Stimulated activated CD4-positive, alpha-beta T cell treated with anti-CD3 and anti-CD28 coated beads, TNF-alpha, amount 100 ng/mL, for 1 hour (primary cell): ENCODE results near the gene TMEM179.
"Not testable (repeated sequence)": the region's sequence is repeated elsewhere in the genome, so short reads cannot be mapped to it uniquely, and the experiment has no call there.

Experiments used
- DNase-seq, 3 donors: peaks; one replicate each; pipeline ENCODE4 v3.0.0-alpha.2; 2020; ENCODE audit warnings: low read depth in 3 of 3, low spot score in 1 of 3

Gene TMEM179

DNA sequence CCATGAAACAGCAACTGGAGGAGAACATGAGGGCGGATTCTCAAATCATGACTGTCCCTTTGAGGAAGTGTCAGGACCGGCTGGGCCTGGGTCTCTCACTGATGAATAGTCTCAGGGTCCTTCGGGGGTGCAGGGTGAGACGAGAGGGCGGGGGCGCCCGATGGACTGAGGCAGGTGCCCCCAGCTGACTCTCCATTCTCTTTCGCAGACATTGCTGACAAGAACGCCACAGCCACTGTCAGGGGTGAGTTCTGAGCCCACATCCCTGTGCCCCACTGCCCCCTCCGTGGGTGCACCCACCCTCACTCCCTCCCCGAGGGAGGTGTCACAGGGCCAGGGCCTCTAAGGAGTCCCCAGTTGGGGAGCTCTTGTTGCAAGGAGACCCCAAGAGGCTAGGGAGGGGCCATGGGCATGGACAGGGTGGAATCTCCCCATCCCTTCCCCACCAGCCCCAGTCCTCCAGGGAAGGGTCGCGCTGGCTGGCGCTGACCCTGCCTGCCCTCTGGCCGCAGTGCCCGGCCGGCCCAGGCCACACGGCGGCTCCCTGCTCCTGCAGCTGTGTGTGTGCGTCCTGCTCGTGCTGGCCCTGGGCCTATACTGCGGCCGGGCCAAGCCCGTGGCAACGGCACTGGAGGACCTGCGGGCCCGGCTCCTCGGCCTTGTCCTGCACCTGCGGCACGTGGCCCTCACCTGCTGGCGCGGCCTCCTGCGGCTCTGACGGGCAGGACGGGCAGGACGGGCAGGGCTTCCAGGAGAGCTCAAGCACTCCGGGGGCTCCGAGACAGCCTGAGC, 16.3 kb downstream of the TMEM179 start:
- no peak for DNase-seq

DNA sequence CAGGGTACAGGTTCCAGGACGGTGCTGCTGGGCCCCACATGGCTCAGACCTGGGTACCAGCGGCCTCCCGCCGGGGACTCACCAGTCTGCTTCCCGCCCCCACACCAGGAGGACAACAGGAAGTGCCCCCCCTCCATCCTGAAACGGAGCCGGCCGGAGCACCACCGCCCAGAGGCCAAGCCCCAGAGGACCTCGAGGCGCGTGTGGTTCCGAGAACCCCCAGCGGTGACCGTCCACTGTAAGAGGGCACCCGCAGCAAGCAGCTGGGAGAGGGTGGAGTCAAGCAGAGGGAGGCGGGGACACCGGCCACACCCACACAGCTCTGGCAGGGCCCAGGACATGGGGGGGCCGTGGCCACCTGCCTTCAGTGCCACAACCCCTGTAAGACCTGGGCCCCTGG, 16.9 kb downstream of the TMEM179 start:
- no peak for DNase-seq

DNA sequence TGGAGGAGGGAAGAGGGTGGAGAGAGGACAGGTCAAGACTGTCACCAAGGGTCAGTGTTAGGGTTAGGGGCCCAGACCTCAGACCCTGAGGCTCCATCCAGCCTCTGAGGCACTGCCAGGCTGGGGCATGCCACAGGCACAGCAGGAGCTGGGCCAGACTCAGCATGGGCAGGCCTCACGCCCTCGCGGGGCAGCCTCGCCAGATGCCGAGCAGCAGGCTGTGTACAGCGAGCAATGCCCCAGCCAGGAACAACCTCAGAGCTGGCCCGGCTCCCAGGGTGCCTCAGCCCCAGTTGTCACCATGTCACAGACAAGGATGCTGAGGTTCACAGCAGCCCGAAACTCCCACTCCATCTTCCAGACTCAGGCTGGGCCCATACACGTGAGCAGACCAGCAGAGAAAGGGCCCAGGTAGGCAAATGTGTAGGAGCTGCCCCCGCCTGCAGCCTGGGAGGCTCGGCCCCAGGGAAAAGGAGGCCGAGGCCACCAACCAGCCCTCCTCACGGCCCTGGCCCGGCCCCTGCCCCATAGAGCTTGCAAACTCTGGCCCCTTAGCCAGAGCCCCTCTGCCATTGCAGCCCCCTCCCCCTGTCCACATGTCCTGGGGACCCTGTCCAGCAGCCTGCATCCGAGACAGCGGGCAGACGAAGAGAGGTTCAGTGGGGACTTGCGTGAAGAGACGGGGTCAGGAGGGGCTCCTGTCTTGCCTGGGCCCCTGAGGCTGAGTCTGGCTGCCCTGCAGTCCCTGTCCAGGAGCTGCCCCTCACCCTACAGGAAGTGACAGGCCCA, 17.5 kb downstream of the TMEM179 start:
- no peak for DNase-seq

DNA sequence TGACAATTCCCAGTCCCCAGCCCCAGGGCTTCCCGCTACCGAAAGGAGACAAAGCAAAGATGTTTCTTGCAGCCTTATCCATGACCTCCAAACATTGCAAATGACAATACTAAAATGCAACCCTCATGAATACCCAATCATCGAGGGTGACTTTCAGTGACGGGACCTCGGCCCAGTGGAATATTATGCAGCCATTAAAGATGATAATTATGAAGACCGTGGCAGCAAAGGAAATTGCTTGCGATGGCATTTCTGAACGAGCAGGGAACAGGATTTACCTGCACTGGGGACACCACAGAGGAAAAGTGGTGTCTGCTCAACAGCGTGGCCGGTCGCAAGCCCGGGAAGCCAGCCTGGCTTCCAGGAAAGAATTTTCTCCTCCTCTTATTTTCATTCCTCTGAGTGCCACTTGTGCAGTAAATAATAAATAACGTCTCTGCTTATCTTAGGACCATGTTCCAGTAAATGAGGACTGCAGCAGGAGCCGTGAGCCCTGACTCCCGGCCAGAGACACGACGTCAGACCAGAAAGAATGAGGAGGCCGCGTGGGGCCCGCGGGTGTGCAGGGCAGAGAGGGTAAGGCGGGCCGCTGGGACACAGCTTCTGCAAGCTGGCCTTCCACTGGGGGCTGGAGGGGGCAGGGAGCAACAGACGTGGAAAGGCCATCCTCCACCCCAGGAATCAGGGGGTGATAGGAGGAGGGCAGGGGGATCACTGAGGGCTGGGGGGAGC, 18.4 kb downstream of the TMEM179 start:
- no peak for DNase-seq

DNA sequence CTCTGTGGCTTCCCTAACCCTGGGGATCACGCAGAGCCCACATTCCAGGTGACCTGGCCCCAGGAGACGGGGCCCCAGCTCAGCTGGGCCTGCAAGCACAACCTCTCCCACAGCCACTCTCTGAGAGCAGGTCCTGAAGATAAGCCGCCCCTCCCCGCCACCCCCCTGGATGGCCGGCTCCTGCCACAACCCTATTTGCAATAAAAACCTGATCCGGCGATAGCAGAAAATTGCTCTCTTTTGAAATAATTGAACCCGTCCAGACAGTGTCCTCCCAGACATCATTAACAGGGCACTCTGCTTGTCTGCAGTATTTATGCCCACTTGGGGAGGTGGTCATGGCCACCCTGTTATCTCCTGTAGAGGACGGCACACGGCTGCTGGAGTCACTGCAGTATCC, 20.0 kb downstream of the TMEM179 start:
- DNase-seq: no peak

DNA sequence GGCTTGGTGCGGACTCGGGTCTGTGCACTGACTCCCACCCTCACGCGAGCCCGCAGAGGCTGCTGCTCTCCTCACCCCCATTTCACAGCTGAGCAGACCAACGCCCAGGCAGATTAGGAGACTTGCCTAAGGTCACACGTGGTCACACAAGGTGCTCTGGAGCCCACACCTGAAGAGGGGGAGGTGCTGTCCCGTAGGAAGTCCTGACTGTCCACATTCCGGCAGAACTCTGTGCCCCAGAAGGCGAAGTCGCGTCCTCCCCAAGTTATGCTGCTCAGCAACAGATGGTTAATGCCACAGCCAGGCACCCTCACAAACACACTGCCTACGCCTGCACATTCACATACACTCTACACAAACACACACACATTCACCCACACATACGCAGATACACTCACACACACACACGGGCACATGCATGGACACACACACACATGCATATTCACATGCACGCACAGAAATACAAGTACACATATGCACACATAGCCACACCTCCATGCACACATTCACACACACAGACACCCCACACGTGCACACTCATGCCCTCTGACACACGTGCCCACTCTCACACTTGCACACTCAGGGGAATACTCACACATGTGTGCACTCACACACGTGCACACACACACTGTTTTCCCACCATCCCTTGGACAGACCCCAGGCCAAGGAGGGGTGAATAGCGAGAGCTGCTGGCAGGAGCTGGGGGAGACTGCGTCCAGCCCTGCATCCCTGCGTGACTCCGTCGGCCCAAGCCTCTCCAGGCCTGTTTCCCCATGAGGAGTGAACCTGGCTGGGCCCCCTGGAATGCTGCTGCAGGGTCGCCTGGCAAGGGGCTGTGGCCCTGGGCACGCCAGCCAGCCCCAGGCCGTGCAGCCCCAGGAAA, 20.9 kb downstream of the TMEM179 start:
- DNase-seq: no peak

DNA sequence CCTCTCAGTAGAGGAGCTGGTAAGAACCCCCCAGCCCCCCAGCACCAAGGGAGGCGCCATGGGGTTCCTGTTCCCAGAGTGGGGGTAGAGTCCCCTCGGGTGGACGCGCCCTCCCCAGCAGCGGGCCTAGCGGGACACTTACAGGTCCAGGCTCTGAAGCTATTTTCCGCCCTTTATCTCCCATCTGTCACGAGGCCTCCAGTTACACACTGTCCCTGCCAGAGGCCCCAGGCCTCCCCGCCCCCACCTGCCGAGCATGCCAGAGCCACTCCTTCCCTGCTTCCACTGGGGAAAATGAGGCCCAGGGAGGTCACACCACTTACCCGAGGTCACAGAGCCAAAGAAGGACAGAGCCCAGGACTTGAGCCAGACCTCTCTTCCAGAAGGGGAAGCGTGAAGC, 21.9 kb downstream of the TMEM179 start:
- DNase-seq: no peak

DNA sequence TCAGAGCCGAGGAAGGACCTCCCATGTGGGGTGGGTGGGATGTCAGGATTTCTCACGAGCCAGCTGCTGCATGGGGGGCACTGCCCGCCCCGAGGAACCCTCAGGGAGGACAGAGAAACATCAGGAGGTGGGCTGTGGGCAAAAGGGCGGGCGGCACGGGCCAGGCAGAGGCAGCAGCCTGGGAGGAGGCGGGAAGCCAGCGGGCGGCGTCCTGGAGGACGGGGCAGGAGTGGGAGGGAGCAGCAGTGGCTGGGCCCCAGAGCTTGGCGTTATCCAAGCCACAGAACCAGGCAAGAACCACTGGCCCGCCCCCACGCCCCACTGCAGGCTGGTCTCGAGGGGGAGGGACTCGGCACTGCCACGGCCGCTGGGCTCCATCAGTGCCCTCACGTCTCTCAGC, 22.6 kb downstream of the TMEM179 start:
- no peak for DNase-seq

DNA sequence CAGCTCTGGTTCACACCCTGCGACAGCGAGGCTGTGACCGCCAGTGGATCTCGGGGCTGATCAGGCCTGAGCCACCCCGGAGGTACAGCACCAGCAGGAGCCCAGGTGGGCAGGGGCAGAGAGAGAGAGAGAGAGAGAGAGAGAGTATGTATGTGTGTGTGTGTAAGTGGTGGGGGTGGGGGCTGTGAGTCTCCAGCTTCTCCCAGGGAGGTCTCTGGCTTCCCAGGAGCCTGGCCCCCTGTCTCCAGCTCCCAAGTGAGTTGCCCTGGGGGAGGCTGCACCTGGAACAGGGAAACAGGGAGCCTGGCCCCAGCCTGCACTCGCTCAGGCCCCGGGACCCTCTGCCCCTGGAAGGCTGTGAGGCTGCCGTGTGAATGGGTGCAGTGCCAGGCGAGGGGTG, 23.1 kb downstream of the TMEM179 start:
- DNase-seq: no peak

DNA sequence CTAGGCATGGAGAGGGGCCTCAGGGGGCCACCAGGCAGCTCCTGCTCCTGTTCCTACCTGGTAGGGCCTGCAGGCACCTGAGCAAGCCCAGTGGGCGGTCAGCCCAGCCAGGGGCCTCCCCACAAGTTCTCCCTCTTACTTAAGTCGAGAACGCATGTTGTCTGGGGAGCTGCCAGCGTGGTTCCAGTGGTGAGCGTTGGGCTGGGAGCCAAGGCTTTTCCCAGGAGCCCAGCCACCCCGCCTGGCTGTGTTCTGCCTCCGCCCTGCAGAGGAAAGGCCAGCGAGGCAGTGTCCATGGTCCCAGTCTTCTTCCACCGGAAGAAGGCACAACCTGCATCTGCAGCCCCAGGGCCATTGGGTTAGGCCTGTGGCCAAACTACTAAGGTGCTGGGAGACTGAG, 23.6 kb downstream of the TMEM179 start:
- DNase-seq: no peak

DNA sequence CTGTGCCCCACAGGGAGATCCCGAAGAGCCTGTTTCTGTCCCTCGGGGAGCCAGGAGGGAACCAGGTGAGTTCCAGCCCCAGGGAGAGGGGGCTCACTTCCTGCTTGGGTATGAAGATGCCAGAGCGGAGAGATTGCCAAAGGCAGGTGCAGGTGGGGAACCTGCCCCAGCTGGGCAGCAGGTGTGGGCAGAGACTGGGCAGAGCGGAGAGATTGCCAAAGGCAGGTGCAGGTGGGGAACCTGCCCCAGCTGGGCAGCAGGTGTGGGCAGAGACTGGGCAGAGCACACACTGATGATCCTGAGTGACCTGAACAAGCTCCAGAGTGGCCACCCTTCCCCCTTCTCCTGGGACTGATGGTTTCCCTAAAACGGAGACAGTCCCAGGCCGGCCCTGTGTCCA, 24.6 kb downstream of the TMEM179 start:
- DNase-seq: not testable (repeated sequence)

DNA sequence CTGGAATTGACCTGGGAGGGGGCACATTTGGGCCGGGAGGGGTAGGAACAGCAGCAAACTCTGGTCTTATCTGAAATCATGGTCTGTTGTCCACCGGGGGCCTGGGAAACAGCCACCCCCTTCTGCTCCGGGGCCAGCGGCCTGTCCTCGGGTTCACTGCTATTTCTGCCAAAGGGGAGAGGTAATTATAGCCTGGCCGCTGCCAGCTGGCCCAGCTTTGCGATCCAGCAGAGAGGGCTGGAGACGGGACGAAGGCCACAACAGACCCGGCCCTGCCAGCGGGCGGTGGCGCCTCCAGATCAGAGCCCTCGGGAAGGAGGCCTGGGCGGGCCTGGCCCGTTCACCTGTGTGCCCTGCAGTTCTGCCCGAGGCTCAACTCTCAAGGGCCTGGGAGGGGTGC, 25.1 kb downstream of the TMEM179 start, which contains the start of gene C14orf180:
C14orf180 (plus strand) TSS at position 258 of the 400 bp plus-strand sequence. CDS start 6,667 bp downstream, outside the sequence.
- no peak for DNase-seq

DNA sequence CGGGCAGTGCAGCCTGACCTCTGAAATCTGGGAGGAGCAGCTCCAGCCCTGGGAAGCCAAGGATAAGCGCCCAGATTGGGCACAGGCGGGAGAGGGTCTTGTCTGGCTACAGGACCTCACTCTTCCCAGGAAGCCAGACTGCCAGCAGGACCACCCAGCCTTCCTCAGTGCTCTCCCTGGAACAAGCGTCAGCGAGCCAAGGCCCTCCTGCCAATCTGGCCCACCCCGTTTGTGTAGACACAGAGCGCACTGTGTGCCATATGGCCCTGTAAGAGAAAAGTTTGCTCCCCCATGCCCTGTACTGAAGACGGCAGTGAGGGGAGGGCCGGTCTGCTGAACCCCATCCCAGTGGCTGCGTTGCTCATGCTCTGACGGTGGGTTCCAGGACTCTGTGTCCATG, 26.3 kb downstream of the TMEM179 start:
- no peak for DNase-seq

DNA sequence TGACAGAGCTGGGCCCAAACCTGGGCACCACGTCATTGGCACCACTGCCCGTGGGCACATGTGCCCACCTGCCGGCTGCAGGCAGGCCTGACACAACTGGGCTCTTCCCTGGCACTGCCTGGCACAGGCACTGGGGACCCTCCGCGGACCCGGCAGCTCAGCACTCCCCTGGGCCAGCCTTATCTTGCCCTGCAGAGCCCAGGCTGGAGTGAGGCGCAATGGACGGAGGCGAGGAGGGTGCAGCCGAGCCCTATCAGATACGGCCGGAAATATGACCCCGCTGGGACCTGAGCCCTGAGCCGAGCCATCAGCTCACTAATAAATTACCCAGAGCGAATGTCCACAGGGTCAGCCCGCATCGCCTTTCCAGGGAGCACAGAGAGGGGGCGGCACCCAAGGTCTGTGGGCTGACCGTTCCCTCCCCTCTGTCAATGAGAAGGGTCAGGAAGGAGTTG, 26.7 kb downstream of the TMEM179 start:
- no peak for DNase-seq

DNA sequence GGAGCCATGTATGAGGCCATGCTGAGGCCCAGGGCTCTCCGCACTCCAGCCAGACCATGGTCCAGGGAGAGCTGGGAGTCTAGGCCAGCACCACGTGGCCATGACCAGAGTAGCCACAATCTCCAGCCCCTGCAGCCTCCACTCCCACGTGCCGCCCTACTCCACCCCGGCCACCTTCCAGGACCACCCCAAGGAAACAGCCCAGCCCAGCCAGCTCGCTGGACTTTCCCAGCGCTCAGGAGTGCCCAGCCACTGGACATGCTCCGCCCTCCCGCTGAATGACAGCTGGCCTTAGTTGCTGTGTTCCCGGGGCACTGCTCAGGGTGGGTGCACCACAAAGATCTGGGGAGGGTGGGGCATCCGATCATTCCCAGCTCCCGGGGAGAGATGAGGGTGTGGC, 27.1 kb downstream of the TMEM179 start:
- no peak for DNase-seq

DNA sequence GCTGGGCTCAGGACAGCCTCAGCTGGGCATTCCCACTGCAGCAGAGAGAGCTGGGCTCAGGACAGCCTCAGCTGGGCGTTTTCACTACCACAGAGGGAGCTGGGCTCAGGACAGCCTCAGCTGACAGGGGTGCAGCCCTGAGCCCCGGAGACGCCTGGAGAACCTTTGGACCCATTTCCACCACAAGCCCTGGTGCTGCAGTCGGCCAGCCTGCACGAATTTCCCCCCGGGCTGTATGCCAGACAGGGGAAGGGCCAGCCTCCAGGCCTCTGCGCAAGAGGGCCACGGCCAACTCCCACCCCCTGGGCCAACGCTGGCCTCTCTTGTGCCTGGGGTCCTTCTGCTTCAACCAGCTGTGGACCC, 27.6 kb downstream of the TMEM179 start:
- DNase-seq: no peak

DNA sequence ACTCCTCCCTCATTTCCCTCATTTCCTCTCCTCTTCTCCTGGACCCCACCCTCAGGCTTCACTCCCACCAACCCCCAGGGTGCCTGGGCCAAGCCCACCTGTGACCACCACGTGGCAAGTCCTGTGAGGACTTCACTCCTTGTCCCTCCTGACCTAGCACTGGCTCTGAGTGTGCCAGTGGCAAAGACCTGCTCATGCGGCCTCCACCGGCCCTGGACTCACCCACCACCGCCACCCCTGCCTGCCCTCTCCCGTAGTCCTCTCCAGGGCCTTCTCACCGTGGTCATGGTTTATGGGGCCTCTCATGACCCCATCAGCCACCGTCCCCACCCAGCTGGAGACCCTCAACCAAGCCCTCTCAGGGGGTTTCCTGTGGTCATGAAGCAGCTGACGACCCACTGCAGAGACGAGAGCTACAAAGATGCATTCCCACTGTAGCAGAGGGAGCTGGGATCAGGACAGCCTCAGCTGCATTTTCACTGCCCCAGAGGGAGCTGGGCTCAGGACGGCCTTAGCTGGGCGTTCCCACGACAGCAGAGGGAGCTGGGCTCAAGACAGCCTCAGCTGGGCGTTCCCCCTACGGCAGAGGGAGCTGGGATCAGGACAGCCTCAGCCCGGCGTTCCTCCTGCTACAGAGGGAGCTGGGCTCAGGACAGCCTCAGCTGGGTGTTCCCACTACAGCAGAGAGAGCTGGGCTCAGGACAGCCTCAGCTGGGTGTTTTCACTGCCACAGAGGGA, 28.2 kb downstream of the TMEM179 start:
- no peak for DNase-seq

DNA sequence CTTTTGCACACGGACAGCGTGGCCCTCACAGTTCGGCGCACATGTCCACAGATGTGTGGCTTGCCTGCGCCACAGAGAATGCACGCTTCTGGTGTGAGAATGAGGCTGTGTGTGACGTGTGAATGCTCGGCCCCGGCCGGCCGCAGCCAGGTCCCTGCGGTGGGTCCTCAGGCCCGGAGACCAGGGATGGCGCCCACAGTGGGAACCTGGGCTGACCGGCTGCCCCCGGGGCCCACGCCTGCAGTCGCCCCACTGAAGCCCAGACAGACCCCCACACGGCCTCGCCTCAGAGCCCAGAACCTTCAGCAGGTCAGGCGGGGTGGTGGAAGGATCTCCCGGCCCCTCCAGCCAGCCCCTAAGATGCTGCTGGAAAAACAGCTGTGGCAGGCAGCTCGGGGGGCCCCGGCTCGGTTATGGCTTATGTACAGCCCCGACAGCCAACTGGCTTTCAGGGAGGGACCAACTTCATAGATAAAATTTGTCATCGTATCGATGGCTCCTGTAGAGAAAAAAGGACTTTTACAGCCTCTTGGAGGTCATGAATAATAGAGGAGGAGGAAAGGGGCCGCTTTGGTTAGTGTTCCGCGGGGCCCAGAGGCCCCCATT, 29.5 kb downstream of the TMEM179 start:
- no peak for DNase-seq

DNA sequence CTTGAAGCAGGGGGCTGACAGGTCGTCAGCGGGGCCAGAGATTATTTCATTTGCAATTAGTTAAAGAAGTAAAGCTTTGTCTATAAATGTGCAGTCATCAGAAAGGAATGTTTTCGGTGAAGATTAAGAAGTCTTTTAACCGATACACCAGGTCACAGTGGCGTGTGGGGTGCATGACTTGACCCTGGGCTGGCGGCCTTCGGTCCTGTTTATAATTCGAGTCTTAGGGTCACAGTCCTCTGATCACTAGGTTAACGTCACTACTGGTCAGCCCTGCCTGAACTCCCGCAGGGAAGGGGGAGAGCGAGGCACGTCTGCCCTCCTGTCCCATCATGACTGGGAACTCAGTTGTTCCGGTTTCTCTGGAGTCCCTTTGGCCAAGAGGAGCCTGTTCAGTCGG, 30.0 kb downstream of the TMEM179 start:
- no peak for DNase-seq

DNA sequence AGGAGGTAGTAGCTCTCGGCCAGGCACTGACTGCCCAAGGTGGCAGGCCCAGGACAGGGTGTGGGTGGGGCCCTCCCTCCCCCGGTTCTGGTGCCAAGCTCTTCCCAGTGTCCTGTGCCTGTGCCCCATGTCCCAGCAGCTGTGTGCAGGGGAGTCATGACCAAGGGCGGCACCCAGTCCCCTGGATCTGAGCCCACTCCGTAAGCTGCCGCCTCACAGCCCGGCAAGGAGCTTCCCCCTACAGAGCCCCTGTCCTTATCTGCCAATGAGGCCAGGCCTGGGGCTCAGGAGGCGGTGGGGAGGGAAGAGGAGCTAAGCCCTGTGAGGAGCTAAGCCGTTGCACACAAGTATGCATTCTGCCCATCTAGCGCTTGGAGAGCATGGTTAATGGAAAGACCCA, 30.6 kb downstream of the TMEM179 start:
- no peak for DNase-seq
